SK-N-SH treated with all-trans-retinoic acid at 6 μM for 48 hours (cell line): ENCODE results near the gene UCK1.

Experiments
- ATAC-seq: fragments of 200-7000 bp; cut with Tn5 transposase; 3 replicates; pipeline ENCODE4 v1.9.1; 2020; ENCODE audit warnings: mild to moderate bottlenecking, moderate library complexity
- ARNTL ChIP-seq: fragments of 450-650 bp; formaldehyde crosslinking; IDR thresholded peaks from 2 replicates; pipeline ENCODE4 v1.5.0; 2020; ENCODE audit warnings: low read depth, mild to moderate bottlenecking, moderate library complexity, borderline replicate concordance
- BACH2 ChIP-seq: fragments of 250-450 bp; sonication (Bioruptor Pico); IDR thresholded peaks from 2 replicates; pipeline ENCODE4 v1.9.0; 2021; ENCODE audit warnings: mild to moderate bottlenecking, borderline replicate concordance
- CREB5 ChIP-seq: fragments of 250-450 bp; sonication (Bioruptor Pico); IDR thresholded peaks from 2 replicates; pipeline ENCODE4 v1.5.1; 2020; ENCODE audit warnings: low read depth, mild to moderate bottlenecking, moderate library complexity
- CSDC2 ChIP-seq: fragments of 250-450 bp; sonication (Bioruptor Pico); IDR thresholded peaks from 2 replicates; pipeline ENCODE4 v1.5.0; 2020; ENCODE audit warnings: mild to moderate bottlenecking, moderate library complexity
- CSRNP3 ChIP-seq: fragments of 250-450 bp; sonication (Bioruptor Pico); IDR thresholded peaks from 2 replicates; pipeline ENCODE4 v1.5.1; 2021; ENCODE audit warnings: mild to moderate bottlenecking, moderate library complexity
- ESRRG ChIP-seq: fragments of 250-450 bp; sonication (Bioruptor Pico); IDR thresholded peaks from 2 replicates; pipeline ENCODE4 v1.6.1; 2021; ENCODE audit warnings: mild to moderate bottlenecking
- ISL1 ChIP-seq: fragments of 250-450 bp; sonication (Bioruptor Pico); IDR thresholded peaks from 2 replicates; pipeline ENCODE4 v2.1.2; 2022; ENCODE audit warnings: mild to moderate bottlenecking, moderate library complexity
- OSR1 ChIP-seq: fragments of 250-450 bp; sonication (Bioruptor Pico); IDR thresholded peaks from 2 replicates; pipeline ENCODE4 v1.8.0; 2022; ENCODE audit warnings: moderate library complexity, mild to moderate bottlenecking, inconsistent platforms
- PPARA ChIP-seq: fragments of 250-450 bp; sonication (Bioruptor Pico); IDR thresholded peaks from 2 replicates; pipeline ENCODE4 v1.5.0; 2020; ENCODE audit warnings: mild to moderate bottlenecking, borderline replicate concordance
- SNAI2 ChIP-seq: fragments of 250-450 bp; sonication (Bioruptor Pico); IDR thresholded peaks from 2 replicates; pipeline ENCODE4 v1.5.0; 2020; ENCODE audit warnings: mild to moderate bottlenecking, moderate library complexity
- TCF4 ChIP-seq: fragments of 250-450 bp; sonication (Bioruptor Pico); IDR thresholded peaks from 2 replicates; pipeline ENCODE4 v1.8.0; 2021; ENCODE audit warnings: mild to moderate bottlenecking, moderate library complexity, borderline replicate concordance
- TOX ChIP-seq: fragments of 250-450 bp; sonication (Bioruptor Pico); IDR thresholded peaks from 2 replicates; pipeline ENCODE4 v1.8.0; 2021; ENCODE audit warnings: mild to moderate bottlenecking, moderate library complexity, borderline replicate concordance
- TSHZ2 ChIP-seq: fragments of 250-450 bp; sonication (Bioruptor Pico); IDR thresholded peaks from 2 replicates; pipeline ENCODE4 v1.5.0; 2020; ENCODE audit warnings: mild to moderate bottlenecking, moderate library complexity
- ZC3H10 ChIP-seq: fragments of 250-450 bp; sonication (Bioruptor Pico); IDR thresholded peaks from 2 replicates; pipeline ENCODE4 v1.5.1; 2021; ENCODE audit warnings: mild to moderate bottlenecking, moderate library complexity
- ZFP3 ChIP-seq: fragments of 250-450 bp; sonication (Bioruptor Pico); IDR thresholded peaks from 2 replicates; pipeline ENCODE4 v1.5.0; 2020; ENCODE audit warnings: mild to moderate bottlenecking, moderate library complexity
- ZFP30 ChIP-seq: fragments of 450-650 bp; formaldehyde crosslinking; IDR thresholded peaks from 2 replicates; pipeline ENCODE4 v1.5.0; 2022; ENCODE audit warnings: mild to moderate bottlenecking, moderate library complexity
- ZNF565 ChIP-seq: fragments of 450-650 bp; formaldehyde crosslinking; conservative IDR thresholded peaks from 2 replicates; pipeline ENCODE4 v1.5.0; 2020; ENCODE audit warnings: low read depth, mild to moderate bottlenecking, moderate library complexity
- ZNF70 ChIP-seq: fragments of 450-650 bp; formaldehyde crosslinking; IDR thresholded peaks from 2 replicates; pipeline ENCODE4 v1.5.0; 2020; ENCODE audit warnings: mild to moderate bottlenecking, moderate library complexity
- ZNF8 ChIP-seq: fragments of 450-650 bp; formaldehyde crosslinking; IDR thresholded peaks from 2 replicates; pipeline ENCODE4 v1.5.0; 2020; ENCODE audit warnings: mild to moderate bottlenecking, moderate library complexity
- TF ChIP-seq, protein P1 (sequence below): fragments of 250-450 bp; sonication (Bioruptor Pico); IDR thresholded peaks from 2 replicates; pipeline ENCODE4 v1.8.0; 2021; ENCODE audit warnings: low read depth, mild to moderate bottlenecking, moderate library complexity, borderline replicate concordance
- TF ChIP-seq, protein P2 (sequence below): fragments of 250-450 bp; sonication (Bioruptor Pico); IDR thresholded peaks from 2 replicates; pipeline ENCODE4 v1.8.0; 2020; ENCODE audit warnings: mild to moderate bottlenecking, moderate library complexity, borderline replicate concordance

UCK1 gene

DNA sequence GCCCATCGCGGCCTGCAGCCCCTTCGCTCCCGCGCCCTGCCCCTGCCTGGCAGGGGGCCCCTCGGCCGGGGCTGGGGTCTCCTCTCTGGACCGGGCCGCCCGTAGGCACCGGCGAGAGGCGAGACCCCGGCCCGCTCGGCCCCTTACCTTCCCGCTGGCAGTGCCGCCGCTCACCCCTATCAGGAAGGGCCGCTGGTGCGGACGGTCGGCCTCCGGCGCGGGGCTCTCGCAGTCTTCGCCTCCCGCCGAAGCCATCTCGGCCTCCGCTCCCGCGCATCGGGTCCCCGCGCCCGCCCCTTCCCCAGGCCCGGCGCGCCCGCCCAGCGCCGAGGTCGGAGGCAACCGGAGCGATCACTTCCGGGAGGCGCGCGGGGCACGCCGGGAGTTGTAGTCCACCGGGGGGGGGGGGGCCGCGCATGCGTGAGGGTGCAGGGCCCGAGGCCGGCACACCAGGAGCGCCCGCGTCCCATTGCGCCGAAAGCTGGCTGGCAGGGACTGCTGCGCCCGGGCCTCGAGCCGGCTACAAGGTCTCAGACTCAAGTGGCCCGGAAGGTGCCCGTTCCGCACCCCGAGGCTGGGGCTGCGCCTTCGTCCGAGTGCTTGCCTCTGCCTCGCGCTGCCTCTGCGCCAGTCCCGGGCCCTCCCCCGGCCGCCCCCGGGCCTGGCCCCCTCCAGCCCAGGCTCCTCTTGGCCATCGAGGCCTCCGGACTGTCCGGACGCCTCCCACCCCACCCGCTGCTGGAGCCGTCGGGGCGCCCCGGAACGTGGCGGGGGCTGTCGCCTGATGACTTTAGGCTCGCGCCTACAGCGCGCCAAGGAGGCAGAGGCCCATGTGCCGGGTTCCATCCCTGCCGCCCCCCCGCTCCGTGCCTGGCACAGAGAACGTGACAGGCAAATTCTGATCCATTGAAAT, at the start of gene UCK1:
Gene UCK1 (minus strand): TSS at position 344 of the 913 bp plus-strand sequence. CDS start 89 bp downstream, at position 255.
- ATAC-seq: peak; percentile 93
- TF ChIP-seq TCF4 (CRISPR knock-in tag) (no peak), ZFP30 (CRISPR knock-in tag) (no peak), TSHZ2 (CRISPR knock-in tag) (no peak), ISL1 (CRISPR knock-in tag) (no peak), ZNF8 (CRISPR knock-in tag) (no peak), CSRNP3 (CRISPR knock-in tag) (no peak), ZNF70 (no peak), PPARA (no peak)
- TF ChIP-seq, protein P1, sequence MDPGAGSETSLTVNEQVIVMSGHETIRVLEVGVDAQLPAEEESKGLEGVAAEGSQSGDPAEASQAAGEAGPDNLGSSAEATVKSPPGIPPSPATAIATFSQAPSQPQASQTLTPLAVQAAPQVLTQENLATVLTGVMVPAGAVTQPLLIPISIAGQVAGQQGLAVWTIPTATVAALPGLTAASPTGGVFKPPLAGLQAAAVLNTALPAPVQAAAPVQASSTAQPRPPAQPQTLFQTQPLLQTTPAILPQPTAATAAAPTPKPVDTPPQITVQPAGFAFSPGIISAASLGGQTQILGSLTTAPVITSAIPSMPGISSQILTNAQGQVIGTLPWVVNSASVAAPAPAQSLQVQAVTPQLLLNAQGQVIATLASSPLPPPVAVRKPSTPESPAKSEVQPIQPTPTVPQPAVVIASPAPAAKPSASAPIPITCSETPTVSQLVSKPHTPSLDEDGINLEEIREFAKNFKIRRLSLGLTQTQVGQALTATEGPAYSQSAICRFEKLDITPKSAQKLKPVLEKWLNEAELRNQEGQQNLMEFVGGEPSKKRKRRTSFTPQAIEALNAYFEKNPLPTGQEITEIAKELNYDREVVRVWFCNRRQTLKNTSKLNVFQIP (CRISPR knock-in tag): no peak
- TF ChIP-seq, protein P2, sequence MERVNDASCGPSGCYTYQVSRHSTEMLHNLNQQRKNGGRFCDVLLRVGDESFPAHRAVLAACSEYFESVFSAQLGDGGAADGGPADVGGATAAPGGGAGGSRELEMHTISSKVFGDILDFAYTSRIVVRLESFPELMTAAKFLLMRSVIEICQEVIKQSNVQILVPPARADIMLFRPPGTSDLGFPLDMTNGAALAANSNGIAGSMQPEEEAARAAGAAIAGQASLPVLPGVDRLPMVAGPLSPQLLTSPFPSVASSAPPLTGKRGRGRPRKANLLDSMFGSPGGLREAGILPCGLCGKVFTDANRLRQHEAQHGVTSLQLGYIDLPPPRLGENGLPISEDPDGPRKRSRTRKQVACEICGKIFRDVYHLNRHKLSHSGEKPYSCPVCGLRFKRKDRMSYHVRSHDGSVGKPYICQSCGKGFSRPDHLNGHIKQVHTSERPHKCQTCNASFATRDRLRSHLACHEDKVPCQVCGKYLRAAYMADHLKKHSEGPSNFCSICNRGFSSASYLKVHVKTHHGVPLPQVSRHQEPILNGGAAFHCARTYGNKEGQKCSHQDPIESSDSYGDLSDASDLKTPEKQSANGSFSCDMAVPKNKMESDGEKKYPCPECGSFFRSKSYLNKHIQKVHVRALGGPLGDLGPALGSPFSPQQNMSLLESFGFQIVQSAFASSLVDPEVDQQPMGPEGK (CRISPR knock-in tag): no peak
- TF ChIP-seq, all 23 proteins: peak for 0

DNA sequence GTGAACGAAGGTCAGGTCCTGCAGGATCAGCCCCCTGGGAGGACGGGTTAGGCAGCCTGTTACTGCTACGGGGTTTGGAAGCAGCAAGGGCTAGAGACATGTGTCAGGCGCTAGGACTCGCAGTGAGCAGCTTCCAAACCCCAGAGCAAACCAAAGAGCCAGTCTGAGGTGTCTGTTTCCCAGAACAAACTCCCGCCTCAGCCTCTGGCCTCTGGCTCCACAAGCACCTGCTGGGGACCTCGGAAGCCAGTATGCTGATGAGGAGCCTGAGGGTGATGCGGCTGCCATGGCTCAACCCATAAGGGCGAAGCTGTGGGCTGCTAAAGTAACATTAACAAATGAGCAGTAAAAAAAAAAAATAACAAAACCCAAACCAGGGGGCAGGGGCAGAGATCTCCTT, 49.3 kb upstream of the UCK1 start:
- TF ChIP-seq, protein P2 (CRISPR knock-in tag): no peak
- TF ChIP-seq ZNF70: no peak

GRCh38 chr9:131579789-131580211, 48.7 kb upstream of the UCK1 start:
- ATAC-seq: no peak
- no peak for TF ChIP-seq TCF4 (CRISPR knock-in tag)
- TF ChIP-seq ZNF565: no peak
- TF ChIP-seq, protein P2 (CRISPR knock-in tag): no peak
- TF ChIP-seq ZNF8 (CRISPR knock-in tag): no peak
- TF ChIP-seq ZC3H10 (CRISPR knock-in tag): no peak
- TF ChIP-seq ZFP30 (CRISPR knock-in tag): no peak
- TF ChIP-seq PPARA: no peak
- TF ChIP-seq, protein P1 (CRISPR knock-in tag): no peak
- TF ChIP-seq BACH2 (CRISPR knock-in tag): no peak
- no peak for TF ChIP-seq TOX
- no peak for TF ChIP-seq ZFP3 (CRISPR knock-in tag)
- no peak for TF ChIP-seq SNAI2 (CRISPR knock-in tag)
- TF ChIP-seq CREB5 (CRISPR knock-in tag): no peak
- TF ChIP-seq OSR1 (CRISPR knock-in tag): no peak
- TF ChIP-seq ISL1 (CRISPR knock-in tag): no peak
- TF ChIP-seq ESRRG (CRISPR knock-in tag): no peak
- TF ChIP-seq ARNTL: no peak
- TF ChIP-seq ZNF70: no peak
- no peak for TF ChIP-seq CSDC2 (CRISPR knock-in tag)

More for the DNA sequence above, 49.3 kb upstream of the UCK1 start:
- ATAC-seq: no peak
